Loucy (cell line): ENCODE results near the gene GMIP.

Source experiments
- EZH2phosphoT487 ChIP-seq: fragments of 200-600 bp; IDR thresholded peaks from 2 replicates; pipeline ENCODE4 v1.6.1; 2018; ENCODE audit warnings: antibody characterized with exemption, mild to moderate bottlenecking, moderate library complexity, borderline replicate concordance
- TF ChIP-seq, protein P1 (sequence below): fragments of 200-600 bp; sonication (generic); conservative IDR thresholded peaks from 2 replicates; pipeline ENCODE4 v1.5.1; 2014; ENCODE audit warnings: mild to moderate bottlenecking, antibody characterized with exemption, low read length

DNA sequence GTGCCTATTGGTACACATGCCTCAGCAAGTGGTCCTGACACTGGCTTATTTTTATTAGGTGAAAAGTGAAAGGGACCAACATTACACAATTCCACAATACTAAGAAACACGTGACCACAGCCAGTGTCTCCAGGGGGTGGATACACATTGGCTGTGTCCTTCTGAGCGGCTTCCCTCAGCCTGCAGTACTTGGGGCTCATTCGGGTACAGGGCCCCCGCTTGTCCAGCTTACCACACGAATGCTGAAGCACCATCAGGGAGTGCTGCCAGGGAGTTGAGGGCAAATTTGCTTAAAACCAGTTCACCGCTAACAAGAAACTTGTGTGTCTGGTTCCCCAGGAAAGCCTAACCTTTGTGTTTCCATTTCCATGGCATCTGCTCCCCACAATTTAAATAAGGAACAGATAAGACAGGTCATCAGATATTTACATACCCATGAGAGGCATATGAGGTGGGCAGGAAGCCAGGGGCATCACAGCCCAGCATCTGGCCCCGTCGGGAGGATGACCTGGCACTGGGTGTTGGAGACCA lies 48.2 kb downstream of the GMIP start:
- TF ChIP-seq, protein P1, sequence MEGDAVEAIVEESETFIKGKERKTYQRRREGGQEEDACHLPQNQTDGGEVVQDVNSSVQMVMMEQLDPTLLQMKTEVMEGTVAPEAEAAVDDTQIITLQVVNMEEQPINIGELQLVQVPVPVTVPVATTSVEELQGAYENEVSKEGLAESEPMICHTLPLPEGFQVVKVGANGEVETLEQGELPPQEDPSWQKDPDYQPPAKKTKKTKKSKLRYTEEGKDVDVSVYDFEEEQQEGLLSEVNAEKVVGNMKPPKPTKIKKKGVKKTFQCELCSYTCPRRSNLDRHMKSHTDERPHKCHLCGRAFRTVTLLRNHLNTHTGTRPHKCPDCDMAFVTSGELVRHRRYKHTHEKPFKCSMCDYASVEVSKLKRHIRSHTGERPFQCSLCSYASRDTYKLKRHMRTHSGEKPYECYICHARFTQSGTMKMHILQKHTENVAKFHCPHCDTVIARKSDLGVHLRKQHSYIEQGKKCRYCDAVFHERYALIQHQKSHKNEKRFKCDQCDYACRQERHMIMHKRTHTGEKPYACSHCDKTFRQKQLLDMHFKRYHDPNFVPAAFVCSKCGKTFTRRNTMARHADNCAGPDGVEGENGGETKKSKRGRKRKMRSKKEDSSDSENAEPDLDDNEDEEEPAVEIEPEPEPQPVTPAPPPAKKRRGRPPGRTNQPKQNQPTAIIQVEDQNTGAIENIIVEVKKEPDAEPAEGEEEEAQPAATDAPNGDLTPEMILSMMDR: no peak
- TF ChIP-seq EZH2phosphoT487: no peak
